HTERT RPE-1 (cell line): ENCODE measurements around the gene RGS7.
"Not testable (repeated sequence)": the region's sequence is repeated elsewhere in the genome, so short reads cannot be mapped to it uniquely, and the experiment has no call there.

Source experiments
- in situ Hi-C: fragments of 300-500 bp; cut with MboI; formaldehyde crosslinking; loops from 4 replicates; pipeline ENCODE4 v1.14.3; 2020; ENCODE audit warnings: low sequenced_read_pairs

The RGS7 gene

DNA sequence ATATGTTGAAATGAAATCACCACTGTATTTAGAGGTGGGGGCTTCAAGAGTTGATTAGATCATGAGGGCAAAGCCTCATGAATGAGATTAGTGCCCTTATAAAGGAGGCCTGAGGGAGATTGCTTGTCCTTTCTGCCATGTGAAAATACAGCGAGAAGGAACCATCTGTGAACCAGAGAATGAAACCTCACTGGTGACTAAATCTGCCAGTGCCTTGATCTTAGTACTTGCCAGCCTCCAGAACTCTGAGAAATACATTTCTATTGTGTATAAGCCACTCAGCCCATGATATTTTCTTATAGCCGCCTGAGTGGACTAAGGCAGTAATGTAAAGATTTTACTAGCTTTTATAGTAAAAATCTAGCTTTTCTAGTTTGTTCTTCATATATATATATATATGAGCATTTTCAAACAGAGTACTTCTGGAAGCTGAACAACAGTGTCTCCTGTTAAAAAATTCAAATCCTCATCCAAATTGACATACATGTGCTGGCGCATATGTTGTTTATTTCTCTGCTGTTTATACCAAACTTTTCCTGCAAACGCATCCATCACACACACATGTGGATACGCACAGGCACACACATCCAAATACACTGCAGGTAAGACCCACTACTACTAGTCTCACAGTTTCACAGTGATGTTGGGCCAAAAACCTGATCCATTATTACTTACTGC is 213.1 kb downstream of the RGS7 start:
- in situ Hi-C loops = no loop called here

DNA sequence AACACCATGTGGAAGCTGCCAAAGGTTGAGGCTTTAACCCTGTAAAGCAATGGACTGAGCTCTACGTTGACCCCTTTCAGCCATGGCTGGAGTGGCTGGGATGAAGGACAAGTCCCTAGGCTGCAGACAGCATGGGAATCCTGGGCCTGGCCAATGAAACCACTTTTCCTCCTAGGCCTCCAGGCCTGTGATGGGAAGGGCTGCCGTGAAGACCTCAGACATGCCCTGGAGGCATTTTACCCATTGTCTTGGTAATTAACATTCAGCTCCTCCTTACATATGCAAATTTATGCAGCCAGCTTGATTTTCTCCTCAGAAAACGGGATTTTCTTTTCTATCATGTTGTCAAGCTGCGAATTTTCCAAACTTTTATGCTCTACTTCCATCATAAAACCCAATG is 214.5 kb downstream of the RGS7 start:
- in situ Hi-C loops = no loop called here

DNA sequence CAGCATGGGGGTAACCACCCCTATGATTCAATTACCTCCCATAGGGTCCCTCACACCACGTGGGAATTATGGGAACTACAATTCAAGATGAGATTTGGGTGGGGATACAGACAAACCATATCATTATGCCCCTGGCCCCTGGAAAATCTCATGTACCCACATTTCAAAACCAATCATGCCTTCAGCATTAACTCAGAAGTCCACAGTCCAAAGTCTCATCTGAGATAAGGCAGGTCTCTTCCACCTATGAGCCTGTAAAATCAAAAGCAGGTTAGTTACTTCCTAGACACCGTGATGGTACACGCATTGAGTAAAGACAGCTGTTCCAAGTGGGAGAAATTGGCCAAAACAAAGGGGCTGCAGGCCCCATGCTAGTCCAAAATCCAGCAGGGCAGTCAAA is 215.4 kb downstream of the RGS7 start:
- in situ Hi-C loops = not testable (repeated sequence)

DNA sequence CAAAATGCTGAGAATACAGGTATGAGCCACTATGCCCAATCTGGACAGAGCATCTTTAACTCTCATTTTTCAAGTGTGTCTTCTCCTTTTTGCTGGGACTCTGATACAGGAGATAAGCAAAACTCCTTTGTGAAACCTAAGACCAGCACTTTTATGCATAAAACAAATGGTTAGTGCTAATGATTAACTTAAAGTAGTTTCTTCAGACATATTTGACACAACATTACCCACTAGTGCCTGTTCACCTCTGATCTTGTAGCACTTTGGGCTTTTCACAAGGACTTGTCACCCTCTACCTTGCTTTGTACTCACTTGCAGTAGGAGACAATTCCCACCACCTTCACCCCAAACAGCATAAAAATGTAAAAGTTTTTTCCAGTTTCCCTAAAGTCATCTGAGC is 216.3 kb downstream of the RGS7 start:
- in situ Hi-C loops = no loop called here

DNA sequence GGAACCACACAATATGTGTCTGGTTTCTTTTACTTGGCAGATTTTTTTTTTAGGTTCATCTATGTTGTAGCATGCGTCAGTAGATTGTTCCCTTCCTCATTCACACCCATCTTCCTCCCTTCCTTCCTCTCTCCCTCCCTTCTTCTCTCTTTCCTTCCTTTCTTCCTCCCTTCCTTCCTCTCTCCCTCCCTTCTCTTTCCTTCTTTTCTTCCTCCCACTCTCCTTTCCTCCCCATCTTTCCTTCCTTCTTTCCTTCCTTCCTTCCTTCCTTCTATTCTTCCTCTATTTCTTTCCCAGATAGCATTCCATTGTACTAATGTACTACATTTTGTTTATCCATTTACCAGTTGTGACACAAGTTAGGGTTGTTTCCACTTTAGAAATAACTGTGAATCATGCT is 218.0 kb downstream of the RGS7 start:
- in situ Hi-C loops = no loop called here

DNA sequence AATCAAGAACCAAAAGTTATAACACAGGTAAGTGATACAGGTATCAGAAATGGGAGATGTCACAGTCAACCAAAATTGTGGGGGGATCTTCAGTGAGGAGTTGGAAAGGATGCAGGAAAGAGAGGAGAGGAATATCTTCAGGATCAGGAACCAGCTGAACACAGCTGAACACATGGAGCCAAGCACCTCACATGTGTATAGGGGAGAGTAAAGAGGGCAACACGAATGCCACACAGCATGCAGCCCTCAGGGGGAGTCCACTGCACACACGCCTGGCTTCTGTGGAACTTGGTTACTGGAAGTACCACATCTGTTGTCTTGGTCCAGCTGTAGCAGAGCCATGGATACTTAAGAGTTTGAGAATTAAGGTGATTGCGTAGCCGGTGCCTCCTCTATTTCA is 218.8 kb downstream of the RGS7 start:
- in situ Hi-C loops = no loop called here

DNA sequence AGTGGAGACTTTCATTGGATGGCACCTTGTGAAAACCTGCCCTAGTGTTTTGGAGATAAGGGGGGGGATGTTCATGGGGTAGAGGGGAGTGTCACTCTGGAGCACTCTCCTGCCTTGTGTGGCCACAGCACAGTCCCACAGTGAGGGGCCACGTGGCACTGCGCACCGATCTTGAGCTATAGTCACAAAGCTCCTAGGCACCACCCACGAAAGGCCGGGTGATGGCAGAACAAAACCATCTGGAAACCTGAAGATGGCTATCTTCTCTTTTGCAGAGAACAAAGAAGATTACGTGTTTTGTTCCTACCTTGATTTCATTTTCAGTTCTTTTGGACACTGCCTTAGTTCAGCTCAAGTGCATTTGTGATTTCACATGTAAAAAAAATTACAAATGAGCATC is 220.6 kb downstream of the RGS7 start:
- in situ Hi-C loops = no loop called here

DNA sequence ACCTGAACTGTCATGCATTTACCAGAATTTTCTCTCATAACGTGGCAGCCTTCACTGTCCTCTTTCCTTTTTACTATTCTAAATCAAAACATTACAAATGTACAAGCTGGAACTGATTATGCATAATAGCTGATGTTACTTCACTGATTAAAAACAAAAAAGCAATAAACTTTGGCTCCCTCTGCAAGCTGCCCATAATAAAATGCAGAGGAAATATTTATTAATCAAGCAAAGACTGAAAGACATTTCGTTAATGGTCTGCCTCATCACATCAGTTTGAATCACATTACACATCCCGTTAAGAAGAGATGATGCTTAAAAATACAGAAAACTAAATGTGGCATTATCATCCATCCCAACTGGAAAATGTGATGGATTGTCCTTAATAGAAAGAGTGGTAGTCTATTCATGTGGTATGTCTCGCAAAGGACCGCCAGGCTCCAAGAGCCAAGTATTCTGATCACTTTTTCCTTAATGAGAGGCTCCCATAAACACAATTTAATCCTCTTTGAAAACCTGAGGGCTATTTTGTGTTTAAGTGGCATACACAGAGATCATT is 225.3 kb downstream of the RGS7 start:
- in situ Hi-C loops = no loop called here

DNA sequence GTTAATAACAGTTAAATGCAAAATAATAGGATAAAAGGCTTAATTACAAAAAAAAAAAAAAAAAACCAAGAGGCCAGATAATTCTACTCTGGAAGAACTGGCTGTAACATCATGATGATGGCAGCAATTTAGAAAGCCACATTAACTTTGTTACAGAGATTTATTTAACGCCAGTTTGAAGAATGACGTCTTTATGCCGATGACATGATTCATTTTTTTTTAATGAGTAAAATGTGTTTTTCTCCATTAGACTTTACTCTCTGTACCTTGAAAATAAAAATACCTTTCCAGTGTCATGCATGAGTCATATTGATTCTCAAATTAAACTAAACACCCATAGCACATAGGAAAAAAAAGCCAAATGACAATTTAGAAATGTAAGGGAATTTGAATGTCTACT is 226.1 kb downstream of the RGS7 start:
- in situ Hi-C loops = no loop called here

DNA sequence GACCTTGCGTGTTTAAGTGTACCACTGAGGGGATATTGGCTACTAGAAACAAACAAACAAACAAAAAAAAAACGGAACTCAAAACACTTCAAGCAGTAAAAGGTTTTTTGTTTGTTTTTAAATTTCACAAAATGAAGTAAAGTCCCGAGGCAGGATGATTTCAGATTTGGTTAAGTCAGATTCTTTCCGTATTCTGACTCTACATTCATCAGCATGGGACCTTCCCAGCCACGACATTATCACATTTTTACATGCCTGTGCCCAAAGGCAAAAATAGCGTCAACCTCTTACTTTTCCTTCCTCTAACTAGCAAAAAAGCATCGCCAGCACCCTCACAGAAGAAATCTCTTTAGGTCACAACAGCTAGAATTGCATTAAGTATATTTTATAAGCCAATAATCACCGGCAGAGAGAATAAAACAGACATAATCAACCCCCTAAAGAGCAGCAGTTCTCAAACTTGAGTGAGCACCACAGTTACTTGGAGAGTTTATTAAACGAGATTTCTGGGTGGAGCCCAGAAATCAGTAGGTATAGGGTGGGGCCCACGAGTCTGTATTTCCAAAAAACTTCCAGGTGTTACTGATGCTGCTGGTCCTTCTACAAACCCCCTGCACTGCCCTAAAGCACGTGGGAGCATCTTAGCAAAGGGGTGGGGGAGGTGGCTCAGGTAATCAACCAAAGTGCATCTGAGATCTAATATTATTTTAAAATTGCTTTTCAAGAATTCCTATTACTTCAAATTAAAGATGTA is 227.6 kb downstream of the RGS7 start:
- in situ Hi-C loops = no loop called here

DNA sequence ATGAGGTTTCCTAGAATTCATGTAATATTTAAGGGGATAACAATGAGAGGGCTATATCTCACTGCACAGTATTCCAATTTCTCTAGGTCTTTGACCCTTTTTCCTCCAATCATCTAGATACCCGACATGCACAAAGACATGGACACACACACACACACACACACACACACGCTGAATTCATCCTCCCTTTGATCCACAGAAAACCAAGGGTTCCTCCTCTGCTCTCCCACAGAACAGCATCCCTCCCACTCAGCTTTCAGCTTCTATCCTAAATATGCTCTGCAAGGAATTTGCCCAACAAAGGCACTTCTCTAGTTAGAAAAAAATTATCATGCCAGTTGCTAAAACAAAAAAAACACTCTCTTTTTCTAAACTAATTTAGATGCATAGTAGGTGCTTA is 231.7 kb downstream of the RGS7 start:
- in situ Hi-C loops = no loop called here

DNA sequence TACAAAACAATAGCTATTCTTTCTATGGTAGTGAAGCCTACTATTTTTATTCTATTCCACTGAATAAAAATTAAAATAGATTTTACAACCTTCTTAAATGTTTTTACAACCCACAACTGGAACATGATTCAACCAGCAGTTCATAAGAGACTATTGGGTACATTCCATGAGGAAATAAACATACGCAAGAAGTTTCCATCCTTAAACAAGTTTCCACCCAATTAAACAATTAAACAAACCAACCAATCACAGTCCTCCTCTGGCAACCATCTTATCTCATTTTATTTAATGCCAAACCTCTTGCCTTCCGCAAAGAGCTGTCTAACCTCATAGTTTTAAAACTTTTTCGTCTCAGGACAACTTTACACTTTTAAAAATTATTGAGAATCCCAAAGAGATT is 239.0 kb downstream of the RGS7 start:
- in situ Hi-C loops = no loop called here

DNA sequence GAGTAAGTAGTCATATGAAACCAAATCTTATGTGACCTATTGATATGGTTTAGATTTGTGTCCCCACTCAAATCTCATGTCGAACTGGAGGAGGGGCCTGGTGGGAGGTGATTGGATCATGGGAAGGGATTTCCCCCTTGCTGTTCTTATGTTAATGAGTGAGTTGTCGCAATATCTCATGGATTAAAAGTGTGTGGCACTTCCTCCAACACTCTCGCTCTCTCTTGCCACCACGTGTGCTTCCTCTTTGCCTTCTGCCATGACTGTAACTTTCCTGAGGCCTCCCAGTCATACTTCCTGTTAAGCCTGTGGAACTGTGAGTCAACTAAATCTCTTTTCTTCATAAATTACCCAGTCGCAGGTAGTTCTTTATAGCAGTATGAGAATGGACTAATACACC is 241.2 kb downstream of the RGS7 start:
- in situ Hi-C loops = no loop called here

DNA sequence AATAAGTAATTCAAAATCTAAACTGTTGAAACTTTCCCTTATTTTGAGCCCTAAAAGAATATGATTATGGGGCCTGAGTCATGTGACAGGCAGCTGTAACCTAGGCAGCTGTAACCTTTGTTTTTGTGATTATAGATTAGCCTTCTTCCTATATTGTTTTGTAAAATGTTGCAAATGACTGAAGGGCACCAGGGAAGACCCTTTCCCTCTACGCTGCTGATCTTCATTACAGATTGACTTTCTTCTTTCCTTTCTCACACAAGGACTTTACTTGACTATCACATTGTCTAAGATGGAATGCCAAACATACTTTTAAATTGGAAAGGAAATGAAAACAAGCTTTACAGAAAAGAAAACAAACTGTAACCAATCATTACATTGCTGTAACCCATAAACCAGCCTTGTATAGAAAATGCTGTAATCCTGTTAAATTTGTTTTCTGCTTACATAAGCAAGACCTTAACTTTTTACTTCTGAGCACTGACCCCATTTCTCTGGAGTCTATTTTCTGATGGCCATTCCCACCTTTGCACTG is 242.2 kb downstream of the RGS7 start:
- in situ Hi-C loops = no loop called here

DNA sequence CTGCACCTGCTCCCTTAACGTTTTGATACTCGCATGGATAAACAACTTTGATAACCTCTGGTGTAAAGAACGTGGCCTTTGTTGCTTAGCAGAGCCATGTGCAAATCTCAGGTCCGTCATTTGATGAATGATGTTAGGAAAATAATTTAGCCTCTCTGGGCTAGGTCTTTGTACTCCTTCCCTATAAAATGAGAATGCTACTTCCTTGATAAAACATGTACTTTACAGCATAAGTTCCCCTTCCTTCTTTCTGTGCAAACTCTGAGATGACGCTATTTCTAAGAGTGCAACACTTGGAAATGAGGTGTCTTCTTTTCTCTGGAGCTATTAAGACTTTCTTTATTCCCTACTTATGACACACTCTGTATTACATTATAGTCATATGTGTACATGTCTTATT is 243.4 kb downstream of the RGS7 start:
- in situ Hi-C loops = no loop called here

DNA sequence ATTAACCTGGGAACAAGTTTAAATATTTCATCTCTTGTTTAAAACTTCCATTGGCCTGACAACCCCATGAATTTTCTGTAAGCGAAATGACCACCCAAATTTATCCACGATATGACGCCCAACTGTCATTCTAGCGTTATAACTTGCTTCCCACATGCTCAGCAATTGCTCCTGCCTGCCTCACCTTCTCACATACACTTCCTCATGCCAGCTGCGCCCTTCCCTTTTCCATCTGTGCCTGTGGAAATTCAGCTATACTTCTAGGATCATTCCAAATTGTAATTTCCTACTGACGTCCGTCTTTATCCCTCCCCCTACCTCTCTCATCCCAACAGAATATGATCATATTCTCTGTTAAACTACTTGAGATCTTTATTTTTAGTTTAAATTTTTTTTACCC is 248.0 kb downstream of the RGS7 start:
- in situ Hi-C loops = no loop called here

DNA sequence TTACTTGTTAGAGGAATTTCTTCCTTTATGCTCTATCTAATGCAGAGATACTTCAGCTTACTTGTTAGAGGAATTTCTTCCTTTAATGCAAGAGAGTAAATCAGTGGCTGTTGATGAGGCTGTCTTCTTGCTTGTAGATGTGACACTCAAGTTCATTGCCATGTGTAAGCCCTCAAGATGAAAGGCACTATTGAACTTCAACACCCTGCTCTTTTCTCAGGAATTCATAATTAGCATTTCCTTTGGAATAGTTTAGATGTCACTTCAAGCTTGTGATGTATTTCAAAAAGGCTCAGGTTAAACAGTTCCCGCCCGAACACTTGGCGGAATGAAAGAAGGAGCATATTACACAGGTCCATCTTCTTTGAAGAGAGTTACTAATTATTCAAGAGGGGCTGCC is 251.9 kb downstream of the RGS7 start:
- in situ Hi-C loops = no loop called here

DNA sequence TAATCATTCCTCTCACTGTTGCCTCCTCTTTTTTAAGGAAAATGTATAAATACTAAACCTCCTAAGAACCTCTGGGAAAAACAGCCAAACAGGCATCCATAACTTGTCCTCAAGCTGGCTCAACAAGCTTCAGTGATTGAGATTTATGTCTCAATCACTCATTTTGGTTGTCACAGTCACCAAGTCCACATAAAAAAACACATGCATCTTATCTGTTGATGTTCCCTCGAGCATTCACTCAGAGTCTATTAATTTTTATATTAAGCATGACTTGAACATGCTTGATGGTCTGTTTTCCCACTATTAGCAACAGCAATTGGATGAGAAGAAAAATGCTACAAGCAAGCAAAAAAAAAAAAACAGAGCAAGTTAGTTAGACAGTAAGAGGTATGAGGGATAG is 254.3 kb downstream of the RGS7 start:
- in situ Hi-C loops = no loop called here

DNA sequence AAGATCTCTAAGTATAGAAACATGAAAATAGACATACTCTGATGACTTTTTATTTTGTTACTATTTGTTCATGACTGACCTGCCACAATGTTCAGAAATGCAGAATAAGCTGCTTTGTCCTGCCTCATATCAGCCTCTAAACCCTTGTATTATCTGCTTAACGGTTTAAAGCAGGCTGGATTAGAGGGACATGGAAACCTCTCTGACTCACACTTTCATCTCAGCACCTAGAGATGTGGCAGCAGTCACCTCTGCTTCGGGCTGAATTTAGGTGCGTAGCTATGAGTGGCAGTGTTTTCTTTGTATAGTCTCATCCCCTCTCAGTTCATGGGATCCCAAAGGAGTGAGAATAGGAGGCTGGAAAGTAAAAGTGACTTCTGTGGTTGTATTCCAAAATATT is 255.4 kb downstream of the RGS7 start:
- in situ Hi-C loops = no loop called here

DNA sequence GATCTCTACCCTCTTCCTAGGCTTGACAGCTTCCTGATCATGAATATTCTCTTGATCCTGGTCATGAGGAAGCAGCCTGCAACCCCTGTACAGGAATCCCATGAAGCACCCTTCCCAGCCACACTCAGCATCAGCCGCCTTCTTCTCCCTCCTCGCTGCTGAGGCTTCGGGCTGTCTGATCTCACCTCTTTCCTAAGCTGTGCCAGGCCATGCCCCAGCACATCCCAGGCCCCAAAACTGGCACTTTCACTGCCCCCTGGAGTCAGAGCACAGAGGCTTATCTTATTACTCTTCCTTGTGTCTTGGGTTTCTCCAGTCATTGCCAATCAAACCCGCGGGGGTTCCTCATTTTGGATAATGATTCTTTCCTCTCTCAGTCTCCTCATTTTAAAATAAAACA is 259.5 kb downstream of the RGS7 start:
- in situ Hi-C loops = no loop called here

DNA sequence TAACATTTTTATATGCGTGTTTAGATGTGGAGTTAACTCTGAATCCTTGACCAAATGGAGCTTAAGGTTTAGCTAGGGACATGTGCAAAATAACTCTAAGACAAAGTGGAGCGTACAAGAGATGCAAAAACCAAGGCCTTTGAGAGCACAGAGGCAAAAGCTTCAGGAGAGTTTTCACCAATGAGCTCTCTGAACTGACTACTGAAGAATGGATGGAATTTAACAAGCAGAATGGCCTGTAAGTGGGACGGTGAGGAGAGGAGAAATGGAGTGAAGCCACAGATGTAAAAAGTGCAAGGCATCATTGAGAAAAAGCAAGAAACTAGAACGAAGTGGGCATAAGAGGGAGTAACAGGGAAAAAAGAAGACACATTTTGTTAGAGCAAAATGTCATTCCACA is 260.0 kb downstream of the RGS7 start:
- in situ Hi-C loops = no loop called here

DNA sequence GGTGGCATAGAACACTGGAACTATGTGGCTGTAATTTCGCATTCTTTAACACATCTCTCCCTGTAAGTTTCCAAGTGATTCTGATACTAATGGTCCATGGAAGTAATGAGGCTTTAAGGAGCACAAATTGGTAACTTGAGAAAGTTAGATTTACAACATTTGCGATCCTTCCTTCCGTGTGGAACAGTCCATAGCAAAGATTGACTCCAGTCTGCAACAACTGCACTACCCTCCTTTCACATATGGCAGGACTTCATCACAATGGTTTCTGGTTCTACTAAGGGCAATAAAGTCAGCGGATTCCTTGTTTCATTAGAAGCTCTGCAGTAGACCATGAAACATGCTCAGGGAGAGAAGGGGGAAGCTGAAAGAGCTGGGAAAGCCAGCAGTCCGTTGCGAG is 261.2 kb downstream of the RGS7 start:
- in situ Hi-C loops = no loop called here
